WTC11 (cell line): Measurements from ENCODE around the gene PDCD5. TPM values are rescaled to one million over a fixed set of nuclear protein-coding genes. Genes with fewer than 3 reads are reported as not detected.

Experiments used
- AR ChIP-seq: fragments of 250-450 bp; sonication (Bioruptor Pico); IDR thresholded peaks from 2 replicates; pipeline ENCODE4 v1.9.0; 2021; ENCODE audit warnings: mild to moderate bottlenecking
- ATF2 ChIP-seq: sonication (generic); formaldehyde crosslinking; IDR thresholded peaks from 2 replicates; pipeline ENCODE4 v1.8.1; 2022; ENCODE audit warnings: low read depth, missing genetic modification reagents, borderline replicate concordance
- CBFB ChIP-seq: sonication (generic); formaldehyde crosslinking; IDR thresholded peaks from 2 replicates; pipeline ENCODE4 v1.8.1; 2022; ENCODE audit warnings: mild to moderate bottlenecking, low read depth, missing genetic modification reagents
- ELF4 ChIP-seq: sonication (generic); formaldehyde crosslinking; IDR thresholded peaks from 2 replicates; pipeline ENCODE4 v1.8.1; 2022; ENCODE audit warnings: low read depth, mild to moderate bottlenecking, moderate library complexity, missing genetic modification reagents
- FOXJ3 ChIP-seq: sonication (generic); formaldehyde crosslinking; IDR thresholded peaks from 2 replicates; pipeline ENCODE4 v1.9.0; 2021; ENCODE audit warnings: missing genetic modification reagents, mild to moderate bottlenecking, borderline replicate concordance
- FOXP1 ChIP-seq: sonication (generic); formaldehyde crosslinking; IDR thresholded peaks from 2 replicates; pipeline ENCODE4 v1.8.0; 2022; ENCODE audit warnings: missing genetic modification reagents, mild to moderate bottlenecking, moderate library complexity, borderline replicate concordance
- HMGXB4 ChIP-seq: sonication (generic); formaldehyde crosslinking; IDR thresholded peaks from 2 replicates; pipeline ENCODE4 v1.8.1; 2023; ENCODE audit warnings: mild to moderate bottlenecking, moderate library complexity, missing genetic modification reagents
- MLX ChIP-seq: sonication (generic); formaldehyde crosslinking; IDR thresholded peaks from 2 replicates; pipeline ENCODE4 v1.8.1; 2023; ENCODE audit warnings: mild to moderate bottlenecking, missing genetic modification reagents, moderate library complexity
- NFE2L1 ChIP-seq: sonication (generic); formaldehyde crosslinking; IDR thresholded peaks from 2 replicates; pipeline ENCODE4 v1.8.1; 2023; ENCODE audit warnings: missing genetic modification reagents
- OVOL2 ChIP-seq: fragments of 250-450 bp; sonication (Bioruptor Pico); IDR thresholded peaks from 2 replicates; pipeline ENCODE4 v1.9.0; 2021; ENCODE audit warnings: mild to moderate bottlenecking, borderline replicate concordance
- PRDM15 ChIP-seq: sonication (generic); formaldehyde crosslinking; IDR thresholded peaks from 2 replicates; pipeline ENCODE4 v1.8.0; 2022; ENCODE audit warnings: missing genetic modification reagents
- PRRX2 ChIP-seq: fragments of 250-450 bp; sonication (Bioruptor Pico); IDR thresholded peaks from 2 replicates; pipeline ENCODE4 v1.8.0; 2021; ENCODE audit warnings: mild to moderate bottlenecking
- RELA ChIP-seq: sonication (generic); formaldehyde crosslinking; IDR thresholded peaks from 2 replicates; pipeline ENCODE4 v1.8.1; 2022; ENCODE audit warnings: missing genetic modification reagents, mild to moderate bottlenecking, borderline replicate concordance
- SMAD3 ChIP-seq: sonication (generic); formaldehyde crosslinking; IDR thresholded peaks from 2 replicates; pipeline ENCODE4 v1.8.0; 2022; ENCODE audit warnings: missing genetic modification reagents, mild to moderate bottlenecking, borderline replicate concordance
- STAT6 ChIP-seq: sonication (generic); formaldehyde crosslinking; conservative IDR thresholded peaks from 2 replicates; pipeline ENCODE4 v1.8.1; 2023; ENCODE audit warnings: mild to moderate bottlenecking, low read depth, missing genetic modification reagents, moderate library complexity
- TCF7 ChIP-seq: sonication (generic); formaldehyde crosslinking; IDR thresholded peaks from 2 replicates; pipeline ENCODE4 v1.8.0; 2022; ENCODE audit warnings: mild to moderate bottlenecking, low read depth, missing genetic modification reagents, moderate library complexity
- USF2 ChIP-seq: sonication (generic); formaldehyde crosslinking; IDR thresholded peaks from 2 replicates; pipeline ENCODE4 v1.8.1; 2023; ENCODE audit warnings: mild to moderate bottlenecking, missing genetic modification reagents, moderate library complexity
- ZMAT4 ChIP-seq: fragments of 250-450 bp; sonication (Bioruptor Pico); IDR thresholded peaks from 2 replicates; pipeline ENCODE4 v1.9.0; 2021; ENCODE audit warnings: mild to moderate bottlenecking
- ZNF121 ChIP-seq: sonication (generic); formaldehyde crosslinking; IDR thresholded peaks from 2 replicates; pipeline ENCODE4 v1.8.0; 2023; ENCODE audit warnings: missing genetic modification reagents
- ZNF219 ChIP-seq: sonication (generic); formaldehyde crosslinking; IDR thresholded peaks from 2 replicates; pipeline ENCODE4 v1.8.0; 2023; ENCODE audit warnings: missing genetic modification reagents, mild to moderate bottlenecking, borderline replicate concordance
- ZNF232 ChIP-seq: sonication (generic); formaldehyde crosslinking; IDR thresholded peaks from 2 replicates; pipeline ENCODE4 v1.8.0; 2022; ENCODE audit warnings: mild to moderate bottlenecking, missing genetic modification reagents
- ZNF396 ChIP-seq: fragments of 250-450 bp; sonication (Bioruptor Pico); IDR thresholded peaks from 2 replicates; pipeline ENCODE4 v1.8.0; 2021; ENCODE audit warnings: mild to moderate bottlenecking, moderate library complexity, borderline replicate concordance
- ZNF416 ChIP-seq: fragments of 250-450 bp; sonication (Bioruptor Pico); IDR thresholded peaks from 2 replicates; pipeline ENCODE4 v1.9.0; 2021; ENCODE audit warnings: mild to moderate bottlenecking, inconsistent platforms
- ZNF671 ChIP-seq: fragments of 250-450 bp; sonication (Bioruptor Pico); IDR thresholded peaks from 2 replicates; pipeline ENCODE4 v1.8.0; 2021; ENCODE audit warnings: mild to moderate bottlenecking
- total RNA-seq: library from RNA; stranded (reverse); gene quantifications from 3 replicates; pipeline ENCODE4 v1.2.3, GENCODE V29; 2021

Gene PDCD5
- total RNA-seq, 1 experiment from 2014 or later = 89.5 TPM

- TF ChIP-seq PRDM15 (CRISPR knock-in tag) = no peak
- no peak for TF ChIP-seq ELF4
- TF ChIP-seq FOXP1 (CRISPR knock-in tag) = peak; percentile 37; the same call in 1 of the 2 replicates
- no peak for TF ChIP-seq USF2 (CRISPR knock-in tag)
- TF ChIP-seq ZNF232 (CRISPR knock-in tag) = peak; percentile 72; the same call in 1 of the 2 replicates
- TF ChIP-seq ZNF121 = no peak
- no peak for TF ChIP-seq STAT6
- TF ChIP-seq HMGXB4 (CRISPR knock-in tag) = peak; percentile 58
- TF ChIP-seq FOXJ3 (CRISPR knock-in tag) = no peak
- TF ChIP-seq ZMAT4 = no peak
- TF ChIP-seq ZNF396 = no peak
- TF ChIP-seq MLX (CRISPR knock-in tag) = no peak
- TF ChIP-seq AR = no peak
- TF ChIP-seq RELA = peak; percentile 50; the same call in 1 of the 2 replicates
- no peak; the same call in 1 of the 2 replicates for TF ChIP-seq NFE2L1 (CRISPR knock-in tag)
- TF ChIP-seq PRRX2 (CRISPR knock-in tag) = no peak
- no peak for TF ChIP-seq TCF7 (CRISPR knock-in tag)
- no peak for TF ChIP-seq OVOL2 (CRISPR knock-in tag)
- no peak for TF ChIP-seq ATF2 (CRISPR knock-in tag)
- TF ChIP-seq SMAD3 (CRISPR knock-in tag) = peak; percentile 56; the same call in 1 of the 2 replicates
- TF ChIP-seq CBFB (CRISPR knock-in tag) = no peak
- TF ChIP-seq ZNF671 (CRISPR knock-in tag) = no peak
- TF ChIP-seq ZNF219 (CRISPR knock-in tag) = no peak
- no peak for TF ChIP-seq ZNF416
Measured at GRCh38 chr19:32580901-32581704, at the start of gene PDCD5 (continued).
